GDM1 (cell line): ENCODE results near the gene TYROBP.
"Not testable (repeated sequence)": the region's sequence is repeated elsewhere in the genome, so short reads cannot be mapped to it uniquely, and the experiment has no call there.

Experiments used
- DNase-seq: peaks from one replicate; lab custom pipeline; 2025; lab: John Stamatoyannopoulos, UW

Gene TYROBP

DNA sequence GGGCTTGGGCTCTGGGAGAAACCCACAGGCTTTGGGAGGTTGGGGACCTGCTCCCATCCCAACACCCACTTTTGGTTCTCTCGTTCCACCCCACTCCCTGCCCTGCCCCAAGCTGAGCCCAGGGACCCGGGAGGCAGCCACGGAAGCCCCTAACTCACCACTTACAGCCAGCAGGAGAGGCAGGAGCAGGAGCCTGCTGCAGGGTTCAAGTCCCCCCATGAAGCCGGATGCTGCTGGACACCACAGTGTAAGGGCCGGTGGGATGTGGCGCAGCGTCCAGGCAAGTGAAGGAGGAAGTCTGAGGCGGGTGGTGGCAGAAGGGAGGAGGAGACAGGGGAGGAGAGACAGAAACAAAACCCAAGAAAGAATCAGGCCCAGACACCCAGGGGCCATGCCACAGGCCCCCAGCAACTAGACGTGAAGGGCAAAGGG, at the start of gene TYROBP:
Gene TYROBP (minus strand): TSS at position 286 of the 432 bp plus-strand sequence. CDS start 67 bp downstream, at position 219.
- DNase-seq = peak; percentile 32

DNA sequence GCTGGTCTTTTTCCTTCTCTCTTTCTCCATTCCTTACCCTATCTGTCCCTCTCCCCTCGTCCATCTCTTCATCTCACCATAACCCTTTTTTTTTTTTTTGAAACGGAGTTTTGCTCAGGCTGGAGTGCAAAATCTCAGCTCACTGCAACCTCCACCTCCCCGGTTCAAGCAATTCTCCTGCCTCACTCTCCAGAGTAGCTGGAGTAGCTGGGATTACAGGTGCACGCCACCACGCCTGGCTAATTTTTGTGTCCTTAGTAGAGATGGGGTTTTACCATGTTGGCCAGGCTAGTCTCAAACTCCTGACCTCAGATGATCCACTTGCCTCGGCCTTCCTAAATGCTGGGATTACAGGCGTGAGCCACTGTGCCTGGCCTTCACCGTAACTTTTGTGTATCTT, 49.3 kb upstream of the TYROBP start:
- DNase-seq = not testable (repeated sequence)

- DNase-seq = no peak
These were observed 48.0 kb upstream of the TYROBP start for GRCh38 chr19:35955881-35956634.

DNA sequence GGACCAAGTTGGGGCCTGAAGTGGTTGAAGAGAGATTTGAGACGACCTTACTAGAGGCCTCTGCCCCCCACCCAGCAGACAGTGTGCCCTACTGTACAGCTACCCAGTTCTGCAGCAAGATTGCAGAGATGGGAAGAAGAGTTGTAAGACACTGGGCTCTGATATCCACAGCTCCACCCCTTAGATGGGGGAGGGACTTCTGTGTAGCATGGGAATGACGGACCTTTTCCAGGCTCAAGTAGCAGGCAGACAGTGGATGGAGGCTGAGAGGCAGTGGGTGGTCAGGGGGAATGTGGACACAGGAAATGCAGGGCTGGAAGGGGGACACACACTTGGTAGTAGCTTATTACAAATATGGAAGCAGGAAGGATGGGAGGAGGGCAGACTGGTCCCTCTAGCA, 41.0 kb upstream of the TYROBP start:
- DNase-seq = no peak

GRCh38 chr19:35946203-35946602, 38.1 kb upstream of the TYROBP start:
- no peak for DNase-seq

DNA sequence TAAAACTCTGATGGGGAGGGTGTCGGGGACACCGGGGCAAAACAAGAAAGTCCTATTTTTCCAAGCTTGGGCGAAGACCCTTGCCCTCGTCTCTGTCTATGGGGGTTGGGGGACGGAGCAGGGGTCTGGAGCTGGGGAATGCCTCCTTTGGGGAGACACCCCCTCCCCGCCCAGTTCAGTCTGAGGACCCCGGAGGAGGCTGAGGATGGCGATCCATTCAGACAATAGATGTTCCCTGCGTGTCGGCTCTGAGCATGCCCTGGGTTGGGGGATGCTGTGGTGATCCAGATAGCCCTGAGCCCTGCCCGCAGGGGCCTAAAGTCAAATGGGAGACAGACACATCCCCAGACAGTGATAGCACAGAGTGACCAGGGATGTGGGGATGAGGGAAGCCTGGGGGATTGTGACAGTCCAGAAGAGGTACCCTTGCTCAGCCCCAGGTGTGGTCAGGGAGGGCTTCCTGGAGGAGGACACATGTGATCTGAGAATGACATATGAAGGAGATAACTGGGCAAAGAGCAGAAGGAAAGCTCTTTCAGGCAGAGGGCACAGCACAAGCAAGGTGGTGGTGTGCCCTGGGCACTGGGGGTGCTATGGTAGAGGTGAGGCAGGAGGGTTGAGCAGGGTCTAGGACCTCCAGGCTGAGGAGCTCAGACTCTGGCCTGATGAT, 37.2 kb upstream of the TYROBP start:
- no peak for DNase-seq

GRCh38 chr19:35944556-35944955, 36.5 kb upstream of the TYROBP start:
- DNase-seq = no peak

GRCh38 chr19:35943321-35944301, 35.5 kb upstream of the TYROBP start:
- no peak for DNase-seq

- DNase-seq = no peak
These were observed 34.1 kb upstream of the TYROBP start for GRCh38 chr19:35942235-35942634.

DNA sequence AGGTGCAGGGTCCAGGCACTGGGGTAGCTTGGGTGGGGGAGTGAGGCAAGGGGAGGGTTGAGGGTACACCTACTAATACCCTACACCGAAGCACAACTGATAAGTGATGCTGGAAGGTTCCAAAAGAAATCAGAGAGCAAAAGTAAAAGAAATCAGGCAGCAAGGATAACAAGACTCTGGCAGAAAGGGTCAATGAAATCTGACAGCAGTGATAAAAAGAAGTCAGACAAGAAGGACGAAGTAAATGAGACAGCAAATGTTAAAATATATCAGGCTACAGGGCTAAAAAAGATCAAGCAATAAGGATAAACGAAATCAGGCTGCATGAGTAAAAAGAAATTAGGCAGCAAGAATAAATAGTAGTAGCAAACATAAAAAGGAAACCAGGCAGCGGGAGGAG, 32.7 kb upstream of the TYROBP start:
- no peak for DNase-seq

DNA sequence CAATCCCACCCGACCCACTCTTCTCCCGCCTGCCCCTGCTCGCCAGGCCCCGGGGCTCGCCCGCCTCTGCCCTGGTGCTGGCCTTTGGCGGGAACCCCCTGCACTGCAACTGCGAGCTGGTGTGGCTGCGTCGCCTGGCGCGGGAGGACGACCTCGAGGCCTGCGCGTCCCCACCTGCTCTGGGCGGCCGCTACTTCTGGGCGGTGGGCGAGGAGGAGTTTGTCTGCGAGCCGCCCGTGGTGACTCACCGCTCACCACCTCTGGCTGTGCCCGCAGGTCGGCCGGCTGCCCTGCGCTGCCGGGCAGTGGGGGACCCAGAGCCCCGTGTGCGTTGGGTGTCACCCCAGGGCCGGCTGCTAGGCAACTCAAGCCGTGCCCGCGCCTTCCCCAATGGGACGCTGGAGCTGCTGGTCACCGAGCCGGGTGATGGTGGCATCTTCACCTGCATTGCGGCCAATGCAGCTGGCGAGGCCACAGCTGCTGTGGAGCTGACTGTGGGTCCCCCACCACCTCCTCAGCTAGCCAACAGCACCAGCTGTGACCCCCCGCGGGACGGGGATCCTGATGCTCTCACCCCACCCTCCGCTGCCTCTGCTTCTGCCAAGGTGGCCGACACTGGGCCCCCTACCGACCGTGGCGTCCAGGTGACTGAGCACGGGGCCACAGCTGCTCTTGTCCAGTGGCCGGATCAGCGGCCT, 32.1 kb upstream of the TYROBP start:
- no peak for DNase-seq

- no peak for DNase-seq
These were observed 31.4 kb upstream of the TYROBP start for GRCh38 chr19:35939307-35940077.

DNA sequence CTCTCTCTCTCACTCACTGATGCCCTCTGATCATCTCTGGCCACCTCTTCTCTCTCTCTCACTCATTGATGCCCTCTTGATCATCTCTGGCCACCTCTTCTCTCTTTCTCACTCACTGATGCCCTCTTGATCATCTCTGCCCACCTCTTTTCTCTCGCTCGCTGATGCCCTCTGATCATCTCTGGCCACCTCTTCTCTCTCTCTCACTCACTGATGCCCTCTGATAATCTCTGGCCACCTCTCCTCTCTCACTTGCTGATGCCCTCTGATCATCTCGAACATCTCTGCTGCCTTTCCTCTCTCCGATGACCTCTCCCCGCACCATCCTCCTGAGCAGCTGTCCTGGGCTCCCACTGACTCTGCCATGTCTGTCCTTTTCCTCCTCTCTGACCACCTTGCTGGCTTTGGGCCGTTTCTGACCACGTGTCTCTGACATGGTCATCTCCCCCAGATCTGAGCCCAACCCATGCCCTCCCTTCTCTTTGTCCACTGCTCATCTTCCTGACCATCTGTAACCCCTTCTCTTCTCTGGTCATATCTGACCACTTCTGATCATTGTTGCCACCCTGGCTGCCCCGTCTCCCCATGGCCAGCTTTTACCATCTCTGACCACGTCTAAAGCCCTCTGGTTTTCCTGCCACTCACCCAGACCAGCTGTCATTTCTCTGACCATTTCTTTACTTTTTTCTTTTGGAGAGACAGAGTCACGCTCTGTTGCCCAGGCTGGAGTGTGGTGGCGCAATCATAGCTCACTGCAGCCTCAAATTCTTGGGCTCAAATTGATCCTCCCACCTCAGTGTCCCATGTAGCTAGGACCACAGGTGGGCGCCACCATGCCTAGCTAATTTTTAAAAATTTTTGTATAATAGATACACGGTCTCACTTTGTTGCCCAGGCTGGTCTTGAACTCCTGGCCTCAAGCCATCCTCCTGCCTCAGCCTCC, 30.5 kb upstream of the TYROBP start:
- DNase-seq = no peak

DNA sequence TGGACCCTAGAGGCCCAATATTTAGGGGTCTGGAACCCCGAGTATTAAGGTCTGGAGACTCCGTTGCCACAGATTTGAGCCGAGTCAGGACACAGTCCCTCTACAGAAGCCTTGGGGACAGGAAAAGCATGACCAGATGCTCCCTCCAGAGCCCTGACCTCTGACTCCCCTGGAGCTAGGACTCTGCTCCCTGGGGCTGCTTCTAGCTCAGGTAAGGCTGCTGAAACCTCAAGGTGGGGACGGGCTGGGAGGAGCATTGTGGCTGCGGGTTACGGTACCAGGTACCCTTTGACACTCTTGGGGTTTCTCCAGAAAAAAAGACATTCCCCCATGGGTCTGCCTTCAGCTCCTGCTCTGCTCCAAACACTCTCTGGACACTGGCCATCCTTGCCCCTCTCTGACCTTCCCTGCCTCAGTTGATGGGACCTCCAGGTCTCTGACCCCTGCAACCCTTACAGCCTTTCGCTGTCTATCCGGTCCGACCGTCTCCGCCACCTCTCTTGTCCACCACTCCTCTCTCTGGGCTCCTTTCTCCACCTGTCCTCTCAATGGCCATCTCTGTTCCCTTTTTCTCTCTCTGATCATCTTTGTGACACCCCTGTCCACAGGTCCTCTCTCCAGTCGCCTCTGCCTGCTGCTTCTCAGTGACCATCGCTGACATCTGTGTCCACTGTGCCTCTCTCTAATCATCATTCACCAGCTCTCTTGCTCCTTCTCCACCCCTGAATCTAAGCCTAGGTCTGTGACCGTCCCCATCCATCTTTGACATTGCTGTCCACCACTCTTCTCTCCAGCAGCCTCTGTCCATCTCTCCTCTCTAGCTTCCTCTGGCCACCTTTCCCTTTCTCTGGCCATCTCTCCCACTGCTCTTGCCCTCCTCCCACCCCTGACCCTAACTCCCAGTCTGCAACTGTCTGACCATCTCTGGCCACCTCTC, 29.5 kb upstream of the TYROBP start:
- DNase-seq = no peak

DNA sequence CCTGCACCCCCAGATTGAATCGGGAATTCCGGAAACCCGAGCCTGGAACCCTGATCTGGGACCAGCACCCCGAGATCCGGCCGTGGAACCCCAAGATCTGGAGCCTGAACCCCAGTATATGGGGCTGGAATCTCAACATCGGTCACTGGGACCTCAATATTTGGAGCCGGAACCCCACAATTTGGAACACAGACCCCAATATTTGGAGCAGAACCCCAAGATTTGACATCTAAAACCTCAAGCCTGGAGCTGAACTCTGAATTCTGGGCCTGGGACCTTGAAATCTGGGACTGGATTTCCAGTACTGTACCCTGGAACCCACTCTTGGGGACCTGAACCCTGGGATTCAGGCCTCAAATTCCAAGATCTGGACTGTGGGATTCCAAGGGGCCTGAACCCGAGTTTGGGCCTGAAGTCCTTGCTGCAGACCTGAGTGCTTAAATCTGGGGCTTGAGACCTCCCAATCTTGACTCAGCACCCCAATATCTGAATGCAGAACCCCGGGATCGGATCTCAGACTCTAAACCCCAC, 28.7 kb upstream of the TYROBP start:
- no peak for DNase-seq

GRCh38 chr19:35935911-35936737, 28.0 kb upstream of the TYROBP start, which contains the start of gene LRFN3:
Gene LRFN3, plus strand, starts transcription at chr19:35936374. Its CDS starts 3,052 bp downstream, at chr19:35939426.
- DNase-seq = peak; percentile 40

GRCh38 chr19:35932291-35932936, 24.3 kb upstream of the TYROBP start:
- DNase-seq = no peak
